K562 (cell line): ENCODE measurements around the gene KLHDC7B. TPM values are rescaled to one million over a fixed set of nuclear protein-coding genes. Genes with fewer than 3 reads are reported as not detected.

ENCODE experiments used
- ATAC-seq: fragments of 200-7000 bp; cut with Tn5 transposase; 3 replicates; pipeline ENCODE4 v1.9.1; 2020; ENCODE audit warnings: moderate library complexity
- BruUV-seq: library from RNA; stranded (reverse); fragments of 400-500 nt; replicated peaks from 2 replicates; lab custom pipeline; 2021; lab: Mats Ljungman, UMichigan
- CTCF ChIA-PET: fragments of 300-600 bp; formaldehyde crosslinking; extraction: SDS; loops from one replicate; lab custom pipeline; 2021; ENCODE audit warnings: low intra/inter-chr PET ratio; lab: Yijun Ruan, JAX
- POLR2A ChIA-PET: fragments of 300-600, 350-650 bp; sonication (Branson Sonifier 250); formaldehyde crosslinking; extraction: SDS; loops from one replicate; lab custom pipeline; 2021; ENCODE audit warnings: antibody characterized with exemption, inconsistent platforms; lab: Yijun Ruan, JAX
- DNase-seq, 4 experiments: peaks; one replicate each; pipeline versions ENCODE4 v3.0.0 to v3.0.0-alpha.2; 2011 to 2018; ENCODE audit warnings: low spot score in 3 of 4, mixed read lengths in 3 of 4; ENCODE audit errors: extremely low read depth in 1 of 4
- FAIRE-seq: peaks from 2 replicates; lab custom pipeline; 2011; peaks lifted over from hg19 to GRCh38; lab: Jason Lieb, UNC
- H2AFZ ChIP-seq: 2 replicates; pipeline ENCODE4 v1.6.0; 2011; ENCODE audit warnings: low read depth, low read length, control low read depth, inconsistent platforms
- H3K27ac ChIP-seq: fragments of 200-600 bp; 3 replicates; pipeline ENCODE4 v1.8.0; 2011; ENCODE audit warnings: low read depth, mild to moderate bottlenecking, control low read depth, inconsistent platforms, low read length, moderate library complexity, mixed read lengths; ENCODE audit errors: extremely low read depth
- H3K27me3 ChIP-seq, 2 experiments: fragments of 300-600 bp in 1 of 2; 2 replicates in 1 of 2; 3 replicates in 1 of 2; pipeline versions ENCODE4 v1.6.0 to v1.8.0; 2011; ENCODE audit warnings: inconsistent platforms in 2 of 2, low read length in 2 of 2, mild to moderate bottlenecking in 1 of 2, mixed read lengths in 1 of 2, moderate library complexity in 1 of 2; ENCODE audit not compliant: control insufficient read depth in 2 of 2, insufficient read depth in 2 of 2
- H3K36me3 ChIP-seq: fragments of 300-600 bp; 3 replicates; pipeline ENCODE4 v1.8.0; 2011; ENCODE audit warnings: mild to moderate bottlenecking, low read length, inconsistent platforms; ENCODE audit not compliant: control insufficient read depth, insufficient read depth
- H3K4me1 ChIP-seq, 2 experiments: fragments of 200-600 bp in 1 of 2; replicated peaks in 1 of 2; 2 replicates in 1 of 2; 3 replicates in 1 of 2; pipeline versions ENCODE4 v1.5.1 to v1.8.0; 2011; ENCODE audit warnings: inconsistent platforms in 2 of 2, low read length in 2 of 2, mild to moderate bottlenecking in 1 of 2, mixed read lengths in 1 of 2, moderate library complexity in 1 of 2; ENCODE audit not compliant: control insufficient read depth in 2 of 2, insufficient read depth in 2 of 2
- H3K4me2 ChIP-seq: 2 replicates; pipeline ENCODE4 v1.6.1; 2011; ENCODE audit warnings: low read length, control low read depth, inconsistent platforms, mixed read lengths; ENCODE audit not compliant: insufficient read depth
- H3K4me3 ChIP-seq: fragments of 200-600 bp; sonication (generic), shearing (Covaris generic); 2 replicates; pipeline ENCODE4 v1.5.1; 2016; ENCODE audit warnings: control low read depth, inconsistent platforms
- H3K79me2 ChIP-seq: fragments of 200-600 bp; 3 replicates; pipeline ENCODE4 v1.8.0; 2011; ENCODE audit warnings: low read length, inconsistent platforms; ENCODE audit not compliant: control insufficient read depth, insufficient read depth
- H3K9ac ChIP-seq, 2 experiments: 2 replicates each; pipeline versions ENCODE4 v1.6.0 to v1.6.1; 2011; ENCODE audit warnings: low read depth in 2 of 2, low read length in 2 of 2, control low read depth in 1 of 2, inconsistent platforms in 1 of 2, mild to moderate bottlenecking in 1 of 2, mixed read lengths in 1 of 2; ENCODE audit not compliant: insufficient read depth in 1 of 2
- H3K9me1 ChIP-seq: one replicate; pipeline ENCODE4 v1.6.0; 2011; ENCODE audit warnings: inconsistent platforms, mild to moderate bottlenecking, low read length, moderate library complexity; ENCODE audit not compliant: control insufficient read depth, insufficient read depth
- H3K9me3 ChIP-seq: replicated peaks from 2 replicates; pipeline ENCODE4 v1.5.1; 2011; ENCODE audit warnings: low read depth, low read length, inconsistent platforms; ENCODE audit not compliant: control insufficient read depth, insufficient read depth
- H4K20me1 ChIP-seq: replicated peaks from 2 replicates; pipeline ENCODE4 v1.6.1; 2011; ENCODE audit warnings: low read length, inconsistent platforms, mixed read lengths; ENCODE audit not compliant: control insufficient read depth, insufficient read depth
- CEBPB ChIP-seq: fragments of 450-650 bp; IDR thresholded peaks from 2 replicates; pipeline ENCODE4 v1.6.1; 2016; ENCODE audit warnings: missing genetic modification characterization, missing compliant biosample characterization
- HDAC1 ChIP-seq, 2 experiments: fragments of 450-650 bp; IDR thresholded peaks; 2 replicates each; pipeline ENCODE4 v1.6.1; 2016 to 2017; ENCODE audit warnings: inconsistent platforms in 1 of 2, mild to moderate bottlenecking in 1 of 2, moderate library complexity in 1 of 2
- MCM5 ChIP-seq: fragments of 450-650 bp; IDR thresholded peaks from 2 replicates; pipeline ENCODE4 v1.6.1; 2016; ENCODE audit warnings: low read depth
- MTF1 ChIP-seq: fragments of 250-450 bp; sonication (Bioruptor Pico); IDR thresholded peaks from 2 replicates; pipeline ENCODE4 v1.9.0; 2021; ENCODE audit warnings: moderate library complexity, mild to moderate bottlenecking, inconsistent platforms, borderline replicate concordance
- RBM39 ChIP-seq: fragments of 200-400 bp; formaldehyde crosslinking; optimal IDR thresholded peaks from 2 replicates; pipeline ENCODE3; 2018; ENCODE audit warnings: low read depth, low read length
- ZBTB17 ChIP-seq: fragments of 450-650 bp; formaldehyde crosslinking; IDR thresholded peaks from 2 replicates; pipeline ENCODE4 v1.4.0; 2020; ENCODE audit warnings: mild to moderate bottlenecking
- ZFP1 ChIP-seq: fragments of 450-650 bp; formaldehyde crosslinking; IDR thresholded peaks from 2 replicates; pipeline ENCODE4 v1.4.0; 2020; ENCODE audit warnings: mild to moderate bottlenecking, mixed read lengths
- ZNF121 ChIP-seq: sonication (generic); formaldehyde crosslinking; conservative IDR thresholded peaks from 2 replicates; pipeline ENCODE4 v1.8.0; 2022; ENCODE audit warnings: missing genetic modification reagents
- WGBS: fragments of 100-300 bp; shearing (Covaris generic); methylation state at CpG from one replicate; pipeline ENCODE4 v1.1.6; 2016; ENCODE audit warnings: low coverage, mixed read lengths; ENCODE audit not compliant: insufficient coverage; ENCODE audit errors: missing lambda C conversion rate; 5-methylcytosine and 5-hydroxymethylcytosine counted together
- in situ Hi-C: fragments of 300-500 bp; cut with MboI; formaldehyde crosslinking; loops from 4 replicates; pipeline ENCODE4 v1.15.0; 2018; ENCODE audit warnings: inconsistent platforms, mixed read lengths
- intact Hi-C: fragments of 100-400 bp; cut with micrococcal nuclease; formaldehyde crosslinking; loops from 2 replicates; pipeline ENCODE4 v1.14.2; 2022
- polyA plus RNA-seq, 8 experiments: library from polyadenylated mRNA; depleted of rRNA in 4 of 8; stranded (reverse) in 5 of 8; unstranded in 3 of 8; fragments of >200 nt; fragmentation: Nextera tagmentation in 2 of 8; fragmentation: Illumina TruSeq in 1 of 8; extraction: Ambion mirVana in 2 of 8; extraction: Trizol in 1 of 8; gene quantifications; 2 replicates each; pipeline versions ENCODE4 v1.2.1 to v1.2.3, GENCODE V29; 2011 to 2014; ENCODE audit warnings: inconsistent platforms in 1 of 8, missing spikeins in 1 of 8
- total RNA-seq, 7 experiments: library from RNA; depleted of rRNA in 6 of 7; stranded (reverse); fragments of >200 nt in 6 of 7; fragmentation: Illumina TruSeq in 2 of 7; extraction: Trizol in 2 of 7; gene quantifications; 2 replicates each; pipeline versions ENCODE4 v1.2.1 to v1.2.3, GENCODE V29; 2011 to 2021; ENCODE audit warnings: low replicate concordance in 1 of 7

The KLHDC7B gene
- total and polyA plus RNA-seq, 9 of the 15 experiments (the other 6 are each of a cell fraction or from before 2014, with no cell fraction given): 0.04 to 0.22 (median 0.05) TPM; not detected in 4

DNA sequence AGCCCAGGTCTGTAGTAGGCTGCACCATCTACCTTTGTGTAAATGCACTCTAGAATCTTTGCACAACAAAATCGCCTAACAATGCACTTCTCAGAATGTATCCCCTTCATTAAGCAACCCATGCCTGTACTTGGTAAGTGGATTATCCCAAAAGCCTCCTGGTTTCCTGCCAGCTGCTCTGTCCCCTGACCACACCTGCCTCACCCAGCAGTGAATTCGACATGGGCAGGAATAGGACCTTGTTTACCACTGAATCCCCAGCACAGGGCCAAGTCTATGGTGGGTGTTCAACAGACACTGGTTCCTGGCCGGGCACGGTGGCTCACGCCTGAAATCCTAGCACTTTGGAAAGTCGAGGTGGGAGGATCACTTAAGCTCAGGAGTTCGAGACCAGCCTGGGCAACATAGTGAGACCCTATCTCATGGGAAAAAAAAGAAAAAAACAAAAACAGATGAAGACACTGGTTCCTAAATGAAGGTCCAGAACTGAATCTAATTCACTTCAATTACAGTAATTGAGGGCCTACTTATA is 22.1 kb downstream of the KLHDC7B start:
- WGBS: 53% methylated on average over 4 of the region's 7 CpGs
- H3K27ac ChIP-seq: no peak overlapping the region
- H2AFZ ChIP-seq: no peak overlapping the region
- H3K9me1 ChIP-seq: no peaks in the 10 kb centered on the region
- ChIA-PET POLR2A (no interaction called here), CTCF (no interaction called here)
- TF ChIP-seq HDAC1 (IDR thresholded peaks at IDR 0.05) (no peak), MTF1 (CRISPR knock-in tag) (no peak), ZBTB17 (CRISPR knock-in tag) (no peak), ZNF121 (CRISPR knock-in tag) (no peak), ZFP1 (CRISPR knock-in tag) (no peak), RBM39 (no peak), CEBPB (tag) (no peak), MCM5 (no peak)
- H3K4me2 ChIP-seq: no peak overlapping the region
- no peaks in the 10 kb centered on the region for H3K27me3 ChIP-seq
- in situ Hi-C loops (loop anchor here (5.0 kb wide), 1 partner anchor 45 kb away; no protein-coding TSS in a partner anchor), intact Hi-C loops (no loop called here)
- no peak for ATAC-seq
- no peak for FAIRE-seq
- H3K9me3 ChIP-seq: no peaks in the 10 kb centered on the region
- H3K79me2 ChIP-seq: no peaks in the 10 kb centered on the region
- H3K9ac ChIP-seq: no peak overlapping the region
- no peak for DNase-seq
- no TSS peak for BruUV-seq
- H4K20me1 ChIP-seq: no peaks in the 10 kb centered on the region
- no peaks in the 10 kb centered on the region for H3K36me3 ChIP-seq
- H3K4me1 ChIP-seq: peaks cover 0 to 20% of the 10 kb centered on the region in 2 experiments; a peak in 3 of 5 replicates
- no peak overlapping the region for H3K4me3 ChIP-seq
